ENCODE data around the gene ISG20.

DNA sequence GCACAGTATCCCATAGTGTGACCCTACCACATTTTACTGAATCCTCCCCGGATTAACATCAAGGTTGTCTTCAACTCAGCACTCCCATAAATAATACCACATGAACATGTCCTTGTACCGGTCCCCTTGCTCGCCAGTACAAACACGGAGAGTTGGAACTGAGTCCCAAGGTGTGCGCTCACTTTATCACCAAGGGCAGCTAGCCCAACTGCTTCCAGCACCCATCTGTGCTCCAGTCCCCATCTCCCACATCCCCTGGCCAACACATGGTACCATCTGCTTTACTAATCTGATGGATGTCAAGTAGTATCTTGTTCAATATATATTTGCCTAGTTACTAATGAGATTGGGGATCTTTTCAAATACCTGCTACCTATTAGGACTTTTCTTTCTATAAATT lies 64.7 kb downstream of the ISG20 start:
- TF ChIP-seq, protein P1, sequence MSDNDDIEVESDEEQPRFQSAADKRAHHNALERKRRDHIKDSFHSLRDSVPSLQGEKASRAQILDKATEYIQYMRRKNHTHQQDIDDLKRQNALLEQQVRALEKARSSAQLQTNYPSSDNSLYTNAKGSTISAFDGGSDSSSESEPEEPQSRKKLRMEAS (IDR thresholded peaks at IDR 0.05): no peak
- no peak for TF ChIP-seq RAD21 (IDR thresholded peaks at IDR 0.05; ENCODE audit: low read depth)
- TF ChIP-seq CEBPB (IDR thresholded peaks at IDR 0.05): no peak
- no peak for TF ChIP-seq TAF1 (IDR thresholded peaks at IDR 0.05; ENCODE audit: low read depth)

Data from Ishikawa (cell line).